Epithelial cell of esophagus (primary cell): Measurements from ENCODE around the gene RGS4.

ENCODE experiments used
- DNase-seq: peaks from one replicate; pipeline ENCODE4 v3.0.0; 2010; ENCODE audit warnings: low read depth
- H3K4me3 ChIP-seq: 2 replicates; pipeline ENCODE4 v1.5.1; 2011; ENCODE audit warnings: mild to moderate bottlenecking, low read length, control low read depth
- CTCF ChIP-seq: IDR thresholded peaks from 2 replicates; pipeline ENCODE4 v1.5.1; 2011; ENCODE audit warnings: low read depth, mild to moderate bottlenecking, low read length, control low read depth, inconsistent platforms; ENCODE audit not compliant: insufficient read depth; ENCODE audit errors: missing control alignments

The RGS4 gene

GRCh38 chr1:163055005-163055404, 14.2 kb upstream of the RGS4 start:
- TF ChIP-seq CTCF, result no peak
- DNase-seq, result no peak
- no peak overlapping the region for H3K4me3 ChIP-seq

- no peak for TF ChIP-seq CTCF
- no peak overlapping the region for H3K4me3 ChIP-seq
- no peak for DNase-seq
Measured at GRCh38 chr1:163055531-163055930, 13.6 kb upstream of the RGS4 start.

- peak; percentile 18 for DNase-seq
- no peak overlapping the region for H3K4me3 ChIP-seq
- TF ChIP-seq CTCF, result no peak
Measured at GRCh38 chr1:163056831-163057230, 12.3 kb upstream of the RGS4 start.

DNA sequence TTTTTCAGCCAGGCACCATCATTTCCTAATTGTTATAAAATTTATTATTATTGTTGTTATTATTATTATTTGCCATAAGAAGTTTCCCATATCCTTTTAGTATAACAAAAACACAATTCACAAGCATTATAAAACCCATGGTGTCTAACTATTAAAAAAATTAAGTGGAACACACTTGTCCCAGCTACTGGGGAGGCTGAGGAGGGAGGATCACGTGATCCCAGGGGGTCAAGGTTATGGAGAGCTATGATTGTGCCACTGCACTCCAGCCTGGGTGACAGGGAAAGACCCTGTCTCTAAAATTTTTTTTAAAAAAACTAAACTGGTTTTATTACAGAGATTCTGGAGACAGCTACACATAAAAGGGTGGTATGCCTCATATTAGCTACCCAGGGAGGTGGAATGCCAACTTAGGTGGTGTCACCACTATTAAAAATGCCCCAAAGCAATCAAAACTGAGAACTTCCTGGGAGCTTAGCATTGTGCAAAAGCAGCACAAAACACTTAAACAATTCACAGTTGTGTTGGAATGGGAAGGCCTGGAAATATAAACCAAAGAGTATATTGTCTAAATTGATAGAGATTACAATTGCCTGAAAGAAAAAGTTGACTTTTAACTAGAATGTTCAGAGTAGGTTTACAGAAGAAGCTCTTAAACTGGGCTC, 8.7 kb upstream of the RGS4 start:
- H3K4me3 ChIP-seq, result no peak overlapping the region
- no peak for DNase-seq
- no peak for TF ChIP-seq CTCF

- DNase-seq, result no peak
- no peak for TF ChIP-seq CTCF
- no peak overlapping the region for H3K4me3 ChIP-seq
Measured at GRCh38 chr1:163063143-163063542, 6.0 kb upstream of the RGS4 start.

- no peak for DNase-seq
- no peak for TF ChIP-seq CTCF
- H3K4me3 ChIP-seq, result no peak overlapping the region
Measured at GRCh38 chr1:163063610-163064009, 5.6 kb upstream of the RGS4 start.

- DNase-seq, result no peak
Measured at GRCh38 chr1:163066168-163066567, 3.0 kb upstream of the RGS4 start.

More at GRCh38 chr1:163066168-163066567, 3.0 kb upstream of the RGS4 start:
- no peak overlapping the region for H3K4me3 ChIP-seq
- no peak for TF ChIP-seq CTCF
